GM19025 (cell line): ENCODE measurements around the gene DHX34.
"Not testable (repeated sequence)": the region's sequence is repeated elsewhere in the genome, so short reads cannot be mapped to it uniquely, and the experiment has no call there.

Source experiments
- ATAC-seq: cut with Tn5 transposase; IDR thresholded peaks from one replicate; pipeline ENCODE4 v1.9.1; 2021; ENCODE audit warnings: mild to moderate bottlenecking, low read depth, moderate library complexity; ENCODE audit not compliant: unreplicated experiment

Gene DHX34

GRCh38 chr19:47348819-47349795, at the start of gene DHX34:
Gene DHX34 (plus strand): TSS chr19:47349315. CDS start chr19:47353031, 3,716 bp downstream.
- ATAC-seq: peak; percentile 92

- not testable (repeated sequence) for ATAC-seq
These were observed 48.2 kb upstream of the DHX34 start for GRCh38 chr19:47300867-47301266.

GRCh38 chr19:47302249-47302648, 46.9 kb upstream of the DHX34 start:
- no peak for ATAC-seq

GRCh38 chr19:47303966-47304365, 45.1 kb upstream of the DHX34 start:
- ATAC-seq: no peak

- ATAC-seq: no peak
These were observed 43.8 kb upstream of the DHX34 start for GRCh38 chr19:47305309-47305751.

- no peak for ATAC-seq
These were observed 42.8 kb upstream of the DHX34 start for GRCh38 chr19:47306303-47306702.

- ATAC-seq: no peak
These were observed 40.1 kb upstream of the DHX34 start for GRCh38 chr19:47309038-47309437.

- no peak for ATAC-seq
These were observed 39.5 kb upstream of the DHX34 start, which contains the start of gene C5AR1 for GRCh38 chr19:47309608-47310007. Gene C5AR1 (plus strand): TSS chr19:47309861. CDS start chr19:47309896, 35 bp downstream.

- ATAC-seq: no peak
These were observed 38.8 kb upstream of the DHX34 start for GRCh38 chr19:47310323-47310722.

GRCh38 chr19:47310819-47311218, 38.3 kb upstream of the DHX34 start:
- ATAC-seq: no peak

GRCh38 chr19:47312366-47313006, 36.6 kb upstream of the DHX34 start:
- ATAC-seq: no peak

GRCh38 chr19:47313754-47314295, 35.3 kb upstream of the DHX34 start:
- no peak for ATAC-seq

GRCh38 chr19:47315125-47315821, 33.8 kb upstream of the DHX34 start:
- no peak for ATAC-seq

GRCh38 chr19:47316513-47316912, 32.6 kb upstream of the DHX34 start:
- no peak for ATAC-seq

GRCh38 chr19:47319923-47320871, 28.9 kb upstream of the DHX34 start:
- ATAC-seq: no peak

GRCh38 chr19:47321630-47322029, 27.5 kb upstream of the DHX34 start:
- no peak for ATAC-seq

GRCh38 chr19:47322058-47322457, 27.1 kb upstream of the DHX34 start:
- ATAC-seq: no peak

- no peak for ATAC-seq
These were observed 25.7 kb upstream of the DHX34 start for GRCh38 chr19:47323409-47323808.

GRCh38 chr19:47323872-47324271, 25.2 kb upstream of the DHX34 start:
- ATAC-seq: no peak
